ENCODE measurements around the gene DLL4.

DLL4 gene

GRCh38 chr15:40925863-40926658 lies 3.1 kb upstream of the DLL4 start:
- in situ Hi-C loops (cut with MboI; ENCODE audit: low sequenced_read_pairs), result no loop called here

GRCh38 chr15:40926659-40927494 lies 2.3 kb upstream of the DLL4 start:
- in situ Hi-C loops (cut with MboI; ENCODE audit: low sequenced_read_pairs), result no loop called here

- in situ Hi-C loops (cut with MboI; ENCODE audit: low sequenced_read_pairs), result no loop called here
Observed at GRCh38 chr15:40927495-40927872, 1.7 kb upstream of the DLL4 start.

- in situ Hi-C loops (cut with MboI; ENCODE audit: low sequenced_read_pairs), result no loop called here
Observed at GRCh38 chr15:40927873-40928806, 1.0 kb upstream of the DLL4 start.

GRCh38 chr15:40929660-40930429 lies 705 bp downstream of the DLL4 start:
- in situ Hi-C loops (cut with MboI; ENCODE audit: low sequenced_read_pairs), result no loop called here

GRCh38 chr15:40930430-40931299 lies 1.5 kb downstream of the DLL4 start:
- in situ Hi-C loops (cut with MboI; ENCODE audit: low sequenced_read_pairs), result no loop called here

GRCh38 chr15:40931300-40932142 lies 2.4 kb downstream of the DLL4 start:
- in situ Hi-C loops (cut with MboI; ENCODE audit: low sequenced_read_pairs), result no loop called here

GRCh38 chr15:40932156-40932555 lies 3.0 kb downstream of the DLL4 start:
- in situ Hi-C loops (cut with MboI; ENCODE audit: low sequenced_read_pairs), result no loop called here

GRCh38 chr15:40932649-40933516 lies 3.7 kb downstream of the DLL4 start:
- in situ Hi-C loops (cut with MboI; ENCODE audit: low sequenced_read_pairs), result no loop called here

- in situ Hi-C loops (cut with MboI; ENCODE audit: low sequenced_read_pairs), result no loop called here
Observed at GRCh38 chr15:40933517-40933902, 4.4 kb downstream of the DLL4 start.

- in situ Hi-C loops (cut with MboI; ENCODE audit: low sequenced_read_pairs), result no loop called here
Observed at GRCh38 chr15:40934457-40934856, 5.3 kb downstream of the DLL4 start.

- in situ Hi-C loops (cut with MboI; ENCODE audit: low sequenced_read_pairs), result no loop called here
Observed at GRCh38 chr15:40936234-40936708, 7.1 kb downstream of the DLL4 start.

GRCh38 chr15:40936709-40937666 lies 7.8 kb downstream of the DLL4 start:
- in situ Hi-C loops (cut with MboI; ENCODE audit: low sequenced_read_pairs), result no loop called here

- in situ Hi-C loops (cut with MboI; ENCODE audit: low sequenced_read_pairs), result no loop called here
Observed at GRCh38 chr15:40937762-40938535, 8.8 kb downstream of the DLL4 start.

- in situ Hi-C loops (cut with MboI; ENCODE audit: low sequenced_read_pairs), result no loop called here
Observed at GRCh38 chr15:40938536-40938870, 9.4 kb downstream of the DLL4 start.

All from HL-60/S4 (cell line).